ENCODE data around the gene POLD3. TPM values are rescaled to one million over a fixed set of nuclear protein-coding genes. Genes with fewer than 3 reads are reported as not detected.

POLD3 gene
- total RNA-seq, 1 experiment from 2014 or later = 24.5 TPM

- DNase-seq (ENCODE audit: low read depth) = peak; percentile 97
Measured at GRCh38 chr11:74672956-74673692, 80.7 kb downstream of the POLD3 start.

- DNase-seq (ENCODE audit: low read depth) = peak; percentile 15
Measured at GRCh38 chr11:74673693-74674360, 81.4 kb downstream of the POLD3 start.

GRCh38 chr11:74675761-74676160, 83.4 kb downstream of the POLD3 start:
- no peak for DNase-seq (ENCODE audit: low read depth)

GRCh38 chr11:74676596-74676995, 84.2 kb downstream of the POLD3 start:
- no peak for DNase-seq (ENCODE audit: low read depth)

- DNase-seq (ENCODE audit: low read depth) = peak; percentile 55
Measured at GRCh38 chr11:74677131-74677530, 84.7 kb downstream of the POLD3 start.

GRCh38 chr11:74678041-74678440, 85.7 kb downstream of the POLD3 start:
- no peak for DNase-seq (ENCODE audit: low read depth)

GRCh38 chr11:74678591-74679512, 86.5 kb downstream of the POLD3 start:
- DNase-seq (ENCODE audit: low read depth) = no peak

- no peak for DNase-seq (ENCODE audit: low read depth)
Measured at GRCh38 chr11:74679513-74679865, 87.1 kb downstream of the POLD3 start.

GRCh38 chr11:74680035-74680671, 87.8 kb downstream of the POLD3 start:
- DNase-seq (ENCODE audit: low read depth) = no peak

GRCh38 chr11:74680703-74681531, 88.5 kb downstream of the POLD3 start:
- DNase-seq (ENCODE audit: low read depth) = no peak

GRCh38 chr11:74681686-74682651, 89.6 kb downstream of the POLD3 start:
- no peak for DNase-seq (ENCODE audit: low read depth)

GRCh38 chr11:74682731-74683278, 90.4 kb downstream of the POLD3 start:
- no peak for DNase-seq (ENCODE audit: low read depth)

GRCh38 chr11:74683279-74683871, 91.0 kb downstream of the POLD3 start:
- DNase-seq (ENCODE audit: low read depth) = no peak

- no peak for DNase-seq (ENCODE audit: low read depth)
Measured at GRCh38 chr11:74683941-74684481, 91.6 kb downstream of the POLD3 start.

- no peak for DNase-seq (ENCODE audit: low read depth)
Measured at GRCh38 chr11:74684661-74685060, 92.3 kb downstream of the POLD3 start.

GRCh38 chr11:74685338-74685737, 93.0 kb downstream of the POLD3 start:
- DNase-seq (ENCODE audit: low read depth) = no peak

GRCh38 chr11:74685905-74686304, 93.5 kb downstream of the POLD3 start:
- DNase-seq (ENCODE audit: low read depth) = no peak

GRCh38 chr11:74686792-74687191, 94.4 kb downstream of the POLD3 start:
- DNase-seq (ENCODE audit: low read depth) = peak; percentile 54
